SK-N-SH (cell line): Measurements from ENCODE around the gene PAXIP1.
A peak's percentile ranks its signal among the peaks of the same experiment; 100 is the strongest.

ENCODE experiments used
- CHD2 ChIP-seq: fragments of 150-350 bp; IDR thresholded peaks from 2 replicates; pipeline ENCODE4 v1.6.1; 2018; ENCODE audit warnings: low read length; ENCODE audit not compliant: partially characterized antibody
- JUND ChIP-seq: IDR thresholded peaks from 2 replicates; pipeline ENCODE4 v1.4.0; 2012
- MAX ChIP-seq: IDR thresholded peaks from 2 replicates; pipeline ENCODE4 v1.4.0; 2012; ENCODE audit warnings: low read depth
- POLR2AphosphoS5 ChIP-seq: IDR thresholded peaks from 2 replicates; pipeline ENCODE4 v1.6.1; 2012; ENCODE audit warnings: low read depth, low read length
- RCOR1 ChIP-seq: fragments of 150-350 bp; IDR thresholded peaks from 2 replicates; pipeline ENCODE4 v1.6.1; 2017; ENCODE audit warnings: antibody characterized with exemption, low read length
- RFX5 ChIP-seq: IDR thresholded peaks from 2 replicates; pipeline ENCODE4 v1.6.1; 2012; ENCODE audit warnings: mild to moderate bottlenecking, improper control_type of control experiment, low read length
- TAF1 ChIP-seq: IDR thresholded peaks from 2 replicates; pipeline ENCODE4 v1.6.1; 2012; ENCODE audit warnings: low read depth, mild to moderate bottlenecking, low read length, moderate library complexity, borderline replicate concordance
- USF2 ChIP-seq: fragments of 150-350 bp; IDR thresholded peaks from 2 replicates; pipeline ENCODE4 v1.6.1; 2017; ENCODE audit warnings: antibody characterized with exemption, low read length, low read depth, borderline replicate concordance
- TF ChIP-seq, protein P1 (sequence below): fragments of 200-600 bp; sonication (generic); IDR thresholded peaks from 2 replicates; pipeline ENCODE4 v1.6.1; 2017; ENCODE audit warnings: antibody characterized with exemption, mild to moderate bottlenecking, moderate library complexity

- TF ChIP-seq, protein P1, sequence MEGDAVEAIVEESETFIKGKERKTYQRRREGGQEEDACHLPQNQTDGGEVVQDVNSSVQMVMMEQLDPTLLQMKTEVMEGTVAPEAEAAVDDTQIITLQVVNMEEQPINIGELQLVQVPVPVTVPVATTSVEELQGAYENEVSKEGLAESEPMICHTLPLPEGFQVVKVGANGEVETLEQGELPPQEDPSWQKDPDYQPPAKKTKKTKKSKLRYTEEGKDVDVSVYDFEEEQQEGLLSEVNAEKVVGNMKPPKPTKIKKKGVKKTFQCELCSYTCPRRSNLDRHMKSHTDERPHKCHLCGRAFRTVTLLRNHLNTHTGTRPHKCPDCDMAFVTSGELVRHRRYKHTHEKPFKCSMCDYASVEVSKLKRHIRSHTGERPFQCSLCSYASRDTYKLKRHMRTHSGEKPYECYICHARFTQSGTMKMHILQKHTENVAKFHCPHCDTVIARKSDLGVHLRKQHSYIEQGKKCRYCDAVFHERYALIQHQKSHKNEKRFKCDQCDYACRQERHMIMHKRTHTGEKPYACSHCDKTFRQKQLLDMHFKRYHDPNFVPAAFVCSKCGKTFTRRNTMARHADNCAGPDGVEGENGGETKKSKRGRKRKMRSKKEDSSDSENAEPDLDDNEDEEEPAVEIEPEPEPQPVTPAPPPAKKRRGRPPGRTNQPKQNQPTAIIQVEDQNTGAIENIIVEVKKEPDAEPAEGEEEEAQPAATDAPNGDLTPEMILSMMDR = no peak
- TF ChIP-seq USF2 (no peak), TAF1 (no peak), MAX (no peak), RCOR1 (0 out of 2 replicates have a peak, but pooled peaks have one; percentile 24), POLR2AphosphoS5 (no peak), JUND (no peak), RFX5 (no peak), CHD2 (no peak)
Observed at GRCh38 chr7:154984601-154985188, 18.2 kb downstream of the PAXIP1 start.
